ENCODE data around the gene SORCS3. TPM values are rescaled to one million over a fixed set of nuclear protein-coding genes. Genes with fewer than 3 reads are reported as not detected.

The SORCS3 gene
- total RNA-seq, 1 experiment from 2014 or later: not detected

DNA sequence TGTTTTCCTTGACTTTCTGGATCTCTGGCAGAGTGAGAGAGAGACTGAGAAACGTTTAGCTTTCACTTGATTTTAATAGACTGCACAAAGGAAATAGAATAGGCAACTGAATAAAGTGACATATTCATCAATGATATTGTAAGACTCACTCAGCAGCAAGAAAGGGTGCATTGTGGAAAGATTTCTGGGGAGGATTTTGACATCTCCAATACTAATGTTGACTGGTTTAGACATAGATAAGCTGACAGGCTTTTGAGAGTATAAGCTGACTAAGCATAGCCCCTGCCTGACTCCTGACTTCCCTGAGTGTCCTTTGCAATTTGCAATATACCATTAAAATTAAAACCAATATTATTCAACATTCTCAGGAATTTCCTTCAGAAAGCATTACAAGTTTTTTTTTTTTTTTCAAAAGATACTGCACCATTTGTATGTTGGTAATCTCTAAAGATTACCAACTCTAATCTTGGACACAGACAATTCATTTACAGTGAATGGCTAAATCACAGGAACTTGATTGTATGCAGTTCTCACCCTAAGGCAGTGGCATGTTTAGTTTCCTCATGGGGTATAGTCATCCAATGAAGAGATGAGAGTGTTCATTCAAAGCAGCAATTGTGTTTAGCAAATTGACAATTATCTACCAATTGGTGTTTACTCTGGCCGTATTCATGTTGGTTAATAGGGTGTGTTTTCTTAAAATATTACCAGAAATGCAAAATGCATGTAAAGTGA is 325.6 kb downstream of the SORCS3 start:
- no peak for DNase-seq (ENCODE audit: extremely low read depth, low read depth)

DNA sequence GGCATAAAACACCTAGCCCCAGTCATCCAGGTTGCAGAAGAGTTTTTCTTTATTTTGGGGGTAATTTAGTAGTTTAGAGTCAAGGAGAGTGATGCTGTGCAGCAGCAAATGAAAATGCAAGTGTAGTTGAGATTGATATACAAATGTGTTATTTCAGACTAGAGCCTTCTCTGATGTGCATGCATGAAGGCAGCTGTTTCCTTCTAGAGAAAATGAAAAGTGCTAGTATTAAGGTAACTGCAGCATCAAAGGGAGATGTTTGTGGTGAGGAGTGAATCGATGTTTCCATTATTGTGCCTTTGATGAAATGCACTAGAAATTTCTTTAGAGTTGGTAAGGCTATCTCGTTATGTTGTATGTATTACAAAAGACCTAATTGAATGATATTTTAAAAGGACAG is 339.3 kb downstream of the SORCS3 start:
- no peak for DNase-seq (ENCODE audit: extremely low read depth, low read depth)

DNA sequence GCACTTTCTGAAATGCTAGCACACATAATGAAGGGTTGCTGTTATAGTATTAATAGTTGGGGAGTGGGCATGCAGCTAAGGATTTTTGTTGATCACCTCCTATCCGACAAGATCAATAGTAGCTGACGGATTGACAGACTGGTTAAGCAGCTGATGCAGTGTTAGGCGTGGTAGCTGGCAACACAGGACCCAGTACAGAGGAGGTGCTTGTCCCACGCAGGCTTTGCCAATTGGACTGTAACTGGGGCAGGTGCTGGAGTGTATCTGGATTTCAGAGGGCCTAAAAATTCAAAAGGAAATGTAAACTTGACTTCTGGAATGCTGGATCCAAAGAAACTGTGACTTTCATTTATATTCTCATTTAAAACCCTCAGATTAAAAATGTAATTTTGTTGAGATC is 340.9 kb downstream of the SORCS3 start:
- DNase-seq (ENCODE audit: extremely low read depth, low read depth): no peak

DNA sequence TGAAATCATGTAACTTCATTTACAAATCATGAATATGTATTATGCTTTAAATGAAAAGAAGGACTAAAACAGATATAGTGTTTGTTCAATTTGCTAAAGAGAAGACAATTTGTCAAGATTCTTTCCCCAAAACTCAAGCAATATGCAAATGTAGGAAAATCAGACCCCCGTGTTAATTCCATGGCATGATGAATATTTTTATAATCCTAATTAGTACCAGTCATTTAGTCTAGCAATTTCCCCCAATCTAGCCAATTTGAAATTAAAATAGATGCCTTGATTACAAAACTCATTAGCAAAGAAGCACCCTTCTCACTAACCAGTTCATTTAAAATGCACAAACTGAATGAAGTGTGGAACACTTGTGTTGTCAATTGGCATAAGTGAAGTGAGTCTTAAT is 347.6 kb downstream of the SORCS3 start:
- no peak for DNase-seq (ENCODE audit: extremely low read depth, low read depth)

DNA sequence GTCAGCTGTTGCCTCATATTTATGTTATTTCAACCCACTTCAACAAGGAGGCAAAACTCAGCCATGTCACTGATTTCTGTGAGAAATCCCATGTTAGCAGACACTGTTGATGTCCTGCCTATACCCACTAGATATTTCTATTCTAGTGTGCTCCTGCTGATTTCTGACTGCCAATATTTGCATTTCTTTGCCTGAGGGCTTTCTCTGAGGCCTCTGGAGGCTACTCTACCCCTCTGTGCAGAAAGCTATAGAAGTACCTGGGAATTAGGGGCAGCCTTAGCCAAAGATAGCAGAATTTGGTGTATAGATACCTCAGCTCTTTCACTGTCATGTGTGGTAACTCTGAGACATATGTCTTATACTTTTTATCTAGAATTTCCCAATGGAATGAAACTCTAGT is 348.8 kb downstream of the SORCS3 start:
- no peak for DNase-seq (ENCODE audit: extremely low read depth, low read depth)

DNA sequence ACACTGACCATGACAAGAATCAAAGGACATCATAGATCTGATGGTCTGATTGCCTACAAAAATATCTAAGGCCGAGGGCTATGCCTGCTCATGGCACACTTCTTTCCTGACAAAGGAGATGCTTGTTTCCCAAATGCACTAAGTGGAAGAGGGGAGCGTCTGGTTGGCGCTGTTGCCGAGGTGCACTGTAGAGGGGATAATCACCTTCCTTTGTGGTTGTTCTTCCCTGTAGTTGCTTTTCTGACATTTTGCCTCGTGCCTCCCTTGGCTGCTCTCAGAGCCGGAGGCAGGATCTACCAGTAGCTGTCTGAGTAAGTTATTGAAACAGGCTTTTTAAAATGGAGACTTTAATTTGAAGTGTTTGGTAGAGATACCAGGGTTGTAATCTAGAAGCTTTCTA is 352.0 kb downstream of the SORCS3 start:
- DNase-seq (ENCODE audit: extremely low read depth, low read depth): no peak

DNA sequence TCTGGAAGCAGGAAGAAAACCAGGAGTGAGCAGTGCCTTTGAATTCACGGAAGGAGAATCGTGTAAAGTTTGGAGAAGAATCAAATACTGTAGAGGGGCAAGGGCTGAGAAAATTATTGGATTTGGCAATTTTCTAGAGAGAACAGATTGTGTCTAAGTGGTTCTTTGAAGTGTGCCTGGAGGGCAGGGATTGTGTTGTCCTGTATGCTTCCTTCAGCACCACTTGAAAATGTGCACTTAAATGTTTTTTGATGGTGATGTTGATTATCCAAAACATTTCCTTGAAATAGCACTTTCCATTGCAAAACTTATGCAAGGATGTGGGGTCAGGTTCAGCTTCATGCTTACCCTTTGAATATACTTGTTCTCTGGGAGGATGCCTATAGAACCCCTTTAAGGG is 360.2 kb downstream of the SORCS3 start:
- no peak for DNase-seq (ENCODE audit: extremely low read depth, low read depth)

DNA sequence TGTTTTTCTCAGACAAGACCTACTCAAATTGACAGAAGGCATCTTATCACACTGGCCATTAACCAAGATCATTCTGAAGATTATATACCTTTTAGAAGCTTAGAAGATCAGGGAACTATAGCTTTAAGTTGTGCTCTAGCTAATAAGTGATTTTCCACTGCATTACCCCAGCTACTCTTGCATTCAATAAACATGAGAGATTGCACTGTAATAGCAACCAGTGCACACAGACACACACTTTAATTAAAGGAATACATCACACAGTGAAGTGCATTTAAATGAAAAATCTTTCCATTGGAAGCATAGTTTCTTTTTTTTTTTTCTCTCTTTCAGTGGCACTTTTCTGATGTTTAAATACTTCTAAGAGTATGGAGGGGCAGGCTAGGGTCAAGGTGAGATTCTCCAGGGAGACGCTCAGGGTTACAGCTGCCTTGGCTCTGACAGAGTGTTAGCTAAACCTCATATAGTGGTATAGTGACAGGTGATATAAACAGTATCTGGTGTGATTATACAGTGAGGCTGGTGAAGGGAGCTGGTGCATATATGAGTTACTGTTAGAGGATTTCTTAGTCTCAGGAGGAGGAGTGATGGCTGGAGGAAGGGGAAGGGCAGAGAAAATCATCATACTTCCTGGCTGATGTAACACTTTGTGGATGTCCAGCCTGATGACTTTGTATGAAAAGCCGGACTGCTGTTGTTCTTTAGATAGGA is 369.5 kb downstream of the SORCS3 start:
- no peak for DNase-seq (ENCODE audit: extremely low read depth, low read depth)

DNA sequence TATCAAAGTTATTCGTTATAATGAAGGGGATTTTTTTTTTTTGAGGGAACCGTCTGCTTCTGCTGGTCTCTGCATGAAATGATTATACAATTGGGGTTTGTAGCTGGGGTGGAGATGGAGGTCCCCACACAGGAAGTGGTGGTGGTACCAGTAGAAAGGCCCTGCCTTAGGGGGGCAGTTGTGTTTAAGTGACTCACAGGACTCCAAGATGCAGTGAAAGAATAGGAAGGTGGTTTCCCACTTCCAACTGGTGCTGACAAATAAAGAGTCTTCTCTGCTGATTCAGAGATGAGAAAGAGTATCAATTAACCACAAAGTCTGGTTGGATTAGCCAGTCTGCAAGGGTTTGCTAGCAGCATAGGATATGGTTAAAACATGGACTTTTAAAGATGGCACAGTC is 376.0 kb downstream of the SORCS3 start:
- no peak for DNase-seq (ENCODE audit: extremely low read depth, low read depth)

DNA sequence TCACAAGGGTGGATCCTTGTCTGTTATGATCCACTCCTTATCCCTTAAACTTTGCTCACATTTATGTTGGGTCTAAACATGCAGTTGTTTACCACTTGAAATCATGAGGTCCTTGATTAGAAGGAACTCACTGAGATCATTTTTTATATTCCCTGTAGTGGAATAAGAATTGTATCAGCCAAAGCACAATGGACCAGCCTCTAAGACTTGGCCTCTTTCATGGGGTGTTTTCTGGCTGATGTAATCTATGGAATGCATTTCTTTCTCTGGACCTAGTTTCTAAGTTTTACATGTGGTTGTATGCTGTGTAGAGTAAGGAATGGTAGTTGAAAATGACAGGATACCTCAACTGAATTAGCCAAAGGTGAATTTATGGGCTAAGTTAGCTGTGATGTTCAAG is 376.6 kb downstream of the SORCS3 start:
- no peak for DNase-seq (ENCODE audit: extremely low read depth, low read depth)

DNA sequence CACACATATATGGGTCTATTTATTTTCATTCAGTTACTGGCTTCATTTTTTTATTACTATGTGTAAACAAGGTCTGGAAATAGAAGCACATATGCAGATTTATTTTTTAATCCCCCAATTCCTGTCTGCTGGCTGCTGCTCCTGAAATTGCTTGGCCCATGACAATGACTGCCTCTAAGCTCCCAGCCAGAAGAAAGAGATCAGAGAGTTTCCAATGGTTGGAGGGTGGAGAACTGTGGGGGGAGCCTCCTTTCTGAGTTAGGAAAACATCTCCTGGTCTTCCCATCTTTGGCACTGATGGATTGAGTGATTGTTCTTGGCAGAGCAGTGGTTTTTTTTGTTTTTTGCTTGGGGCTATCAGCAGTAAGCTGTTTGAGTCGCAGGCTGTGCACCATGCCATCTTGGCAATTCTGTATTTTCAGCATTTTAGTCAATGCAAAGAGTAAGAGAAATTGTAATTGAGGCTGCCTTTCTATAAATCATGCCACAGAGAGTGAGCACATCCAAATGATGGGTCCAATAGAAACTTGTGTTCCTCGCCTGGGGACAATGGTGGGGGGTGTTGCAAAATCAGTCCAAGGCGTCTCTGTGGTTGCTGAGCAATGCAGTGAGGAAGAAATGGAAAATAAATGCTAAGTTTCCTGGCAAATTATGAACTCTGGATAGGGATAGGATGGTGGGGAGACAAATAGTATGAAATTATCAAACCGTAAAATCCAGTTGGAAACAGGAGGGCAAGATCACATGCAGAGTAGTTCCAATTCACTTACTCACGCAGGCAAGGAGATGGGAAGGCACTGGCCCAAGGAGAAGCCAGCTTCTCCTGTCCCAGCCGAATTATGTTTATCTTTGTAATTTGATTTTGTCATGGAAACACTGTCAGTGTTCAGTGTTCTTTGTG is 382.4 kb downstream of the SORCS3 start:
- no peak for DNase-seq (ENCODE audit: extremely low read depth, low read depth)

DNA sequence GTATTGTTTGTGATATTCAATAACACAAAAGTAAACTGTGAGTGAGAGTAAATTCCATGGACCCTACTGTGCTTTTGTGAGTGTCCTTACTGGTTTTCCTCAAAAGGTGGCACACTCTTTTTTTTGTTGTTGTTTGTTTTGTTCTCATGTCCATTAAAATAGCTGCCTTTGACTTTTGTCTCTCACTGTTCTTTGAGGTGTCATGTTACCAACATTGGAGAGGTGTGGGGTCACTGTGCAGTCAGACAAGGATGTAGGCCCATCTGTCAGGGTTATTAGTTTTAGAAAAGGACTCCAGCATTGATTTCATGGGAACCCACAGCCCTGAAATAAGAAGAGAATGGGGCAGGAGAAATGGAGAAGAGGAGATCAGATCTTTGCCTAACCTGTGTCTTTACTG is 383.1 kb downstream of the SORCS3 start:
- DNase-seq (ENCODE audit: extremely low read depth, low read depth): no peak

DNA sequence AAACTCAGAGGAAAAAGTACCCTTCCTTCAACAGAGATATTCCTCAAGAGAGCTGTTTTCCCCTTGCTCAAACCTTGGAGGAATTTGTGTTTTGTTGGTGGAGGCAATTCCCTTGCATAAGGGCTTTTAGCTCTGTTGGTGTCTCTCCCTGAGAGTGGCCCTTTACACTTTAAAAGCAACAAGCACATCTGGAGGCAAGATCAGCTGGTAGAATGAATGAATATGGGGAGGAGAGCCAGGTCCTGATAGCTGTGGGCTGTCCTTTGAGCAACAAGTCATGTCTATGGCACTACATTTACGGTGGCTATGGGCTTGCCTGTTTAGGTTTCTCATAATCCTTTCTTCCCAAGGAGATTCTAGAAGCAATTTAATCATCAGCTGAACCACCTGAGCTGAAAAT is 384.0 kb downstream of the SORCS3 start:
- no peak for DNase-seq (ENCODE audit: extremely low read depth, low read depth)

DNA sequence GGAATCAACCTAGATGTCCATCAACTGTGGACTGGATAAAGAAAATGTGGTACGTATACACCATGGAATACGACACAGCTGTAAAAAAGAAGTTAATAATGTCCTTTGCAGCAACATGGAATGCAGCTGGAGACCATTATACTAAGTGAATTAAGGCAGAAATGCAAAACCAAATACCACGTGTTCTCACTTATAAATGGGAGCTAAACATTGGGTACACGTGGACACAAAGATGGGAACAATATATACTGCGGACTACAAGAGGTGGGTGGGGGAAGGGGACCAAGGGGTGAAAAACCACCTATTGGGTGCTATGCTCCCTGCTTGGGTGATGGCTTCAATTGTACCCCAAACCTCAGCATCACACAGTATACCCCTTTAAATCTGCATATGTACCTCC is 385.5 kb downstream of the SORCS3 start:
- DNase-seq (ENCODE audit: extremely low read depth, low read depth): no peak

DNA sequence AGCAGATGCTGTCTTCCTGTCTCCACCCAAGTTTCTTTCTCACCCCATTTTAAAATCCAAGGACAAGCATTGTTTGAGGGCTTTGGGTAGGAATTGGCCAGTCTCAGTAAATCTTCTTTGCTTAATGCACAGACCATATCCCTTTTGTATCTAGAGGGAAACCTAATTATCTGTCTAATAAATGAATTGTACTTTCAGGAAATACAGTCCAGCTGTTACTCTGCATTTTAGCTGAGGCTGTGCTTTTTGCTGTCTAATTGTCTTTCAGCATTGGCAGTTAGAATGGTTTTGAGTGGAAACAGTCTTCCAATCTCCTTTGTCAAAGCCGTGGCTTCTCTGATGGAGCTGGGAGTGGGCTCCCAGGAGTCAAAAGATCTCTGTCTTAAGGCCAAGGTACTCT is 388.2 kb downstream of the SORCS3 start:
- DNase-seq (ENCODE audit: extremely low read depth, low read depth): no peak

DNA sequence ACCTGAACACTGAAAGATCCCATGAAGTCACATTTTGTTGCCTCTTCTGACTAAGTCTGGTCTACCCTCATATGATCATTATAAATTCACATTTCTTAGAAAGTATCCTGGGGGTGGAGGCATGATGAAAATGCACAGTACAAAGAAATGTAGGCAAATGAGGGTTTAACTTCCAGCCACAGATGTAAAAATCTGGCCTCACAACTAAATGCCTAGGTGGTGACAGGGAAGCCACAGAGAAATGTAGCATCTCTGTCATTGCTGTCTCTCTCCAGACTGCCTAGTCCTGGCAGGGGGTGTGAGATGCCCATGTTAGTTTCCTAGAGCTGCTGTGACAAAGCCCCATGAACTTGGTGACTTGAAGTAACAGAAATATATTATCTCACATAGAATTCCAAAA is 395.9 kb downstream of the SORCS3 start:
- no peak for DNase-seq (ENCODE audit: extremely low read depth, low read depth)

DNA sequence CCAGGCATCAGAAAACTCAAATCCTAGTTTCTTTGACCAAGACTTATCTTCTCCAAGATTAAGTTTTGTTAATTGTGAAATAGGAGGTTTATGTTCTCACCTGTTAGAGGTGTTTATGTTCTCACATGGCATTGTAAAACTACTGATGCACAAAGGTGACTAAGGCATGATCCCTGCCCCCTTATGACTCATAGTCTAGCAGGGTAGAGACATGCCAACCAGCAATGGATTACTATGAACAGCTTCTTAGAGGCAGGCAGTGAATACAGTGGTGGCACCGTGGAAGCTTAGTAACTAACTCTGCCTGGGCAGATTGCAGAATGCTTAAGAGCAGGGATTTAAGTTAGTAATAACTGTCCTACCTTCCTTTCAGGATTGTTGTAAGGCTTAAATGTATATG is 400.9 kb downstream of the SORCS3 start:
- DNase-seq (ENCODE audit: extremely low read depth, low read depth): no peak

DNA sequence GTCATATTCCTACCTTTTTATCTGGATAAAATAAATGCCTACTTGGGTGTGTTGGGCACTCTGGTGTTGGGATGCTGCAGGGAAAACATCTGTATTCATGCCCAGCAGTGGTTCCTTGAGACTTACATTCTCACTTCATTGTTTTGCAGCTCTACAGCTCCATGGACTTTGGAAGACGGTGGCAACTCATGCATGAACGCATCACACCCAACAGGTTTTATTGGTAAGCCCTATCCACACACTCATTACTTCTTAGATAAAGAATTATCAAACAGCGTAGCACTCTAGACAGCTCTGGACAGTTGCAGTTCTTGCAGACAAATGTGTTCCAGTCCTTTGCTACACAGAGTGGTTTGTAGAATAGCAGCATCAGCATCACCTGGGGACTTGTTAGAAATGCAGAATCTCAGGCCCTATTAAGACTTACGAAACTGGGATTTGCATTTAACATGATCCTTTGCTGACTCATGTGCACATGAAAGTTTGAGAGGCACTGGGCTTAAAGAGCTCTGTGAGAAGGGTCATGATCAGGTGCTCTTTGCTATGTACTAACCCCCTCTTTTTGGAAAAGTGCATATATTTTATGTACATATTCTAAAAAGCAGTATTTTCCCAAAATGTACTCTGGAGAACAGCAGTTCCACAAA is 401.9 kb downstream of the SORCS3 start:
- DNase-seq (ENCODE audit: extremely low read depth, low read depth): no peak

DNA sequence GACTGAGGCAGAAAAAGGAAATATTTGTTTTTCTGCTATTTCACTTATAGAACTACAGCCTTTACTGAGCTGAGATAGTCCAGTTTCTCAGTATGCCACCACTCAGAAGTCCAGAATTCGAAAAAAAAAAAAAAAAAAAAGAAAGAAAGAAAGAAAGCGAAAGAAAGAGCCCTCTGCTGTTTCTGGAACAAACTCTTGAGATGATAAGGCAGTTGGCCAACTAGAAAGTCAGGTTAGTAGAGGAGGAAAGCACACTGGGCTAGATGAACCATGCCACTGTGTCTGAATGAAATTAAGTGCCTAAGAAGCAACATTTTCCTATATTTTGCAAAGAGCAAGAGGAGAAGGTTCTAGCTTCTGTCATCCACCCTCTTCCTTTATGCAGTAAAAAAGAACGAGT is 403.8 kb downstream of the SORCS3 start:
- DNase-seq (ENCODE audit: extremely low read depth, low read depth): no peak

DNA sequence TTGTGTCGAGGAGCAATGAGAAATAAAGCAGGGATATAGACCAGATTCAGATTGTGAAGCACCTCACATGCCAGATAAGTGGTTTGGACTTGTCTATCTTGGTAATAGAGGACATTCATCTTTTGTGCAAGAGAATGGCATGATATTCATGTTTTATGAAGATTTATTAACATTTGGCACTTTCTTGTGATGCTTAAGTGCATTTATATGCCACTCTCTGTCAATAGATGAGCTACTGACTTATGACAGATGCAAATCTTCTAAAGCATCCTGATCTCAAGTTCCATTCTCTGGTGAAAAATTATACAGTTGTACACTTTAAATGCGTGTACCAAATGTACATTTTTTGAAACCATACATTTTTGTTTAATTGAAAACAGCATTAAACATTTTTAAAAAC is 415.3 kb downstream of the SORCS3 start:
- DNase-seq (ENCODE audit: extremely low read depth, low read depth): no peak

DNA sequence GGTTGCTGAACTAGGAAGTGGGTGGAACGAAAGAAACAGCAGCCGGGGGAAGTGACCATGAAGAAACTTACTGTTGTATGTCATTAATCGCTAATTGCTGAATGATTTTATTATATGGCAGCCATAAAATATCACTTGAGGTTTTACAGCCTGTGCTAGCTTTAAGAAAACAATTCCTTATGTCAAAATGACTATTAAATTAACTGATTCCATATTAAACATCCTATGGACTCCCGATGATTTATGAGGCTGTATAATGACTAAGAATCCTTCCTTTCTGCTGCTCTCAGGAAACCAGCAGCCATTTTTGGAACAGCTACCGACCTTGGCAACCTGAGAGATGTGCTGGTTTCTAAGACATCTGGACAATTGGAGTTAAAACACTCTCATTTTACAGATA is 421.9 kb downstream of the SORCS3 start:
- no peak for DNase-seq (ENCODE audit: extremely low read depth, low read depth)
